GM04504 (cell line): ENCODE results near the gene ANKMY1.
A peak's percentile ranks its signal among the peaks of the same experiment; 100 is the strongest.

Experiments used
- DNase-seq: peaks from one replicate; pipeline ENCODE4 v3.0.0-alpha.2; 2012; ENCODE audit warnings: low read depth

The ANKMY1 gene

GRCh38 chr2:240594511-240595380 lies 37.0 kb upstream of the ANKMY1 start:
- DNase-seq = no peak

GRCh38 chr2:240593703-240594451 lies 36.1 kb upstream of the ANKMY1 start:
- no peak for DNase-seq

GRCh38 chr2:240593026-240593702 lies 35.4 kb upstream of the ANKMY1 start:
- no peak for DNase-seq

- no peak for DNase-seq
Measured at GRCh38 chr2:240591784-240592183, 34.0 kb upstream of the ANKMY1 start.

- DNase-seq = no peak
Measured at GRCh38 chr2:240591226-240591625, 33.4 kb upstream of the ANKMY1 start.

GRCh38 chr2:240590681-240591111 lies 32.9 kb upstream of the ANKMY1 start:
- no peak for DNase-seq

- DNase-seq = no peak
Measured at GRCh38 chr2:240589850-240590525, 32.2 kb upstream of the ANKMY1 start.

GRCh38 chr2:240589375-240589774 lies 31.6 kb upstream of the ANKMY1 start:
- DNase-seq = no peak

- DNase-seq = no peak
Measured at GRCh38 chr2:240588669-240589068, 30.9 kb upstream of the ANKMY1 start.

- DNase-seq = no peak
Measured at GRCh38 chr2:240588006-240588655, 30.3 kb upstream of the ANKMY1 start.

- DNase-seq = no peak
Measured at GRCh38 chr2:240586919-240587800, 29.4 kb upstream of the ANKMY1 start.

- DNase-seq = peak; percentile 89
Measured at GRCh38 chr2:240586198-240586918, 28.6 kb upstream of the ANKMY1 start, which contains the start of gene CAPN10. Gene CAPN10 (plus strand): TSS chr2:240586734. CDS start chr2:240586912, 178 bp downstream.

GRCh38 chr2:240585681-240586197 lies 28.0 kb upstream of the ANKMY1 start:
- no peak for DNase-seq

GRCh38 chr2:240585101-240585500 lies 27.3 kb upstream of the ANKMY1 start:
- DNase-seq = no peak

- DNase-seq = no peak
Measured at GRCh38 chr2:240584486-240585031, 26.8 kb upstream of the ANKMY1 start.

- DNase-seq = no peak
Measured at GRCh38 chr2:240583774-240584173, 26.0 kb upstream of the ANKMY1 start.

GRCh38 chr2:240582781-240583180 lies 25.0 kb upstream of the ANKMY1 start:
- DNase-seq = no peak

GRCh38 chr2:240581811-240582210 lies 24.0 kb upstream of the ANKMY1 start:
- DNase-seq = no peak
